Astrocyte (in vitro differentiated cells and primary cell): Measurements from ENCODE around the gene PLIN4. TPM values are rescaled to one million over a fixed set of nuclear protein-coding genes. Genes with fewer than 3 reads are reported as not detected.

Source experiments
- DNase-seq: peaks from one replicate; pipeline ENCODE4 v3.0.0-alpha.2; 2010; ENCODE audit warnings: low read depth
- FAIRE-seq: peaks from 2 replicates; lab custom pipeline; 2011; peaks lifted over from hg19 to GRCh38; lab: Jason Lieb, UNC
- H2AFZ ChIP-seq: 2 replicates; pipeline ENCODE4 v1.6.0; 2012; ENCODE audit warnings: low read depth, low read length, inconsistent platforms
- H3K27ac ChIP-seq: 2 replicates; pipeline ENCODE4 v1.5.1; 2011; ENCODE audit warnings: low read depth, low read length, inconsistent platforms
- H3K27me3 ChIP-seq: 2 replicates; pipeline ENCODE4 v1.6.0; 2011; ENCODE audit warnings: low read length, inconsistent platforms; ENCODE audit not compliant: insufficient read depth
- H3K36me3 ChIP-seq: 2 replicates; pipeline ENCODE4 v1.5.1; 2011; ENCODE audit warnings: low read length, inconsistent platforms; ENCODE audit not compliant: insufficient read depth
- H3K4me1 ChIP-seq: 2 replicates; pipeline ENCODE4 v1.5.1; 2011; ENCODE audit warnings: low read length, inconsistent platforms; ENCODE audit not compliant: insufficient read depth
- H3K4me2 ChIP-seq: 2 replicates; pipeline ENCODE4 v1.6.0; 2012; ENCODE audit warnings: low read length, inconsistent platforms
- H3K4me3 ChIP-seq: 2 replicates; pipeline ENCODE4 v1.5.1; 2011; ENCODE audit warnings: low read depth, mild to moderate bottlenecking, low read length, inconsistent platforms; ENCODE audit not compliant: insufficient read depth
- H3K79me2 ChIP-seq: 2 replicates; pipeline ENCODE4 v1.6.0; 2012; ENCODE audit warnings: mild to moderate bottlenecking, low read length, inconsistent platforms; ENCODE audit not compliant: insufficient read depth
- H3K9ac ChIP-seq: 2 replicates; pipeline ENCODE4 v1.6.0; 2012; ENCODE audit warnings: mild to moderate bottlenecking, low read length, inconsistent platforms
- H3K9me3 ChIP-seq: 2 replicates; pipeline ENCODE4 v1.5.1; 2012; ENCODE audit warnings: low read depth, mild to moderate bottlenecking, low read length, inconsistent platforms; ENCODE audit not compliant: insufficient read depth
- H4K20me1 ChIP-seq: 2 replicates; pipeline ENCODE4 v1.6.0; 2012; ENCODE audit warnings: low read length, inconsistent platforms; ENCODE audit not compliant: insufficient read depth
- H3K27ac Mint-ChIP-seq: one replicate; pipeline ENCODE4 v1.8.0; 2021; ENCODE audit warnings: mild to moderate bottlenecking, mixed read lengths; ENCODE audit not compliant: unreplicated experiment
- H3K27me3 Mint-ChIP-seq: one replicate; pipeline ENCODE4 v1.8.0; 2021; ENCODE audit warnings: low read depth, mixed read lengths; ENCODE audit not compliant: unreplicated experiment
- H3K36me3 Mint-ChIP-seq: one replicate; pipeline ENCODE4 v1.8.0; 2021; ENCODE audit warnings: low read depth, mixed read lengths; ENCODE audit not compliant: unreplicated experiment
- H3K4me1 Mint-ChIP-seq: one replicate; pipeline ENCODE4 v1.8.0; 2021; ENCODE audit warnings: low read depth, mixed read lengths; ENCODE audit not compliant: unreplicated experiment
- H3K4me3 Mint-ChIP-seq: one replicate; pipeline ENCODE4 v1.8.0; 2021; ENCODE audit warnings: mild to moderate bottlenecking, moderate library complexity, mixed read lengths; ENCODE audit not compliant: unreplicated experiment
- H3K9me3 Mint-ChIP-seq: one replicate; pipeline ENCODE4 v1.8.0; 2021; ENCODE audit warnings: mild to moderate bottlenecking, mixed read lengths; ENCODE audit not compliant: unreplicated experiment
- EZH2 ChIP-seq: IDR thresholded peaks from 2 replicates; pipeline ENCODE4 v1.6.1; 2012; ENCODE audit warnings: mild to moderate bottlenecking, low read length, inconsistent platforms; ENCODE audit not compliant: insufficient read depth
- total RNA-seq: library from RNA; stranded (reverse); gene quantifications from 2 replicates; pipeline ENCODE4 v1.2.1, GENCODE V29; 2021
- TF ChIP-seq, protein P1 (sequence below): IDR thresholded peaks from 2 replicates; pipeline ENCODE4 v1.5.1; 2011; ENCODE audit warnings: low read depth, mild to moderate bottlenecking, inconsistent platforms, low read length, moderate library complexity; ENCODE audit not compliant: insufficient read depth

PLIN4 gene
- total RNA-seq, 1 donor from 2014 or later = 0.05 TPM

DNA sequence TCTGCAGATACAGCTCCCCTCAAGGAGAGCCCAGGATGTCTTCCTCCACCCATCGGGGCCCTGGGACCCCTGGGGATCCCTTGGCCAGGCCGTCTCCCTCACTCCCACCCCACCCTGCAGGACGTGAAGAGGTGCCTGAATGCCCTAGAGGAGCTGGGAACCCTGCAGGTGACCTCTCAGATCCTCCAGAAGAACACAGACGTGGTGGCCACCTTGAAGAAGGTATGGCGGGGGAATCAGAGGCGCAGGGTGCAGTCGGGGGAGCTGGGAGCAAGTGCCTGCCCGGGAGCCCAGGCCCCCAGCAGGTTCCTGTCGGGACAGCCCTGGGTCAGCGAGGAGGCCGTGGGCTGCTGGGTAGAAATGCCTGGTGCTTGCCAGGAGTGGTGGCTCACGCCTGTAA lies 19.6 kb downstream of the PLIN4 start:
- H3K9me3 Mint-ChIP-seq = no peaks in the 10 kb centered on the region
- Histone ChIP-seq H3K79me2 (no peaks in the 10 kb centered on the region), H3K4me1 (peaks cover 6% of the 10 kb centered on the region), H4K20me1 (no peaks in the 10 kb centered on the region), H3K9ac (no peak overlapping the region), H3K4me2 (no peak overlapping the region), H3K27ac (no peak overlapping the region), H3K27me3 (no peaks in the 10 kb centered on the region), H3K4me3 (no peak overlapping the region), H3K9me3 (no peaks in the 10 kb centered on the region), H3K36me3 (peaks cover 4% of the 10 kb centered on the region), H2AFZ (no peak overlapping the region)
- H3K27me3 Mint-ChIP-seq = no peaks in the 10 kb centered on the region
- H3K27ac Mint-ChIP-seq = no peak overlapping the region
- TF ChIP-seq, protein P1, sequence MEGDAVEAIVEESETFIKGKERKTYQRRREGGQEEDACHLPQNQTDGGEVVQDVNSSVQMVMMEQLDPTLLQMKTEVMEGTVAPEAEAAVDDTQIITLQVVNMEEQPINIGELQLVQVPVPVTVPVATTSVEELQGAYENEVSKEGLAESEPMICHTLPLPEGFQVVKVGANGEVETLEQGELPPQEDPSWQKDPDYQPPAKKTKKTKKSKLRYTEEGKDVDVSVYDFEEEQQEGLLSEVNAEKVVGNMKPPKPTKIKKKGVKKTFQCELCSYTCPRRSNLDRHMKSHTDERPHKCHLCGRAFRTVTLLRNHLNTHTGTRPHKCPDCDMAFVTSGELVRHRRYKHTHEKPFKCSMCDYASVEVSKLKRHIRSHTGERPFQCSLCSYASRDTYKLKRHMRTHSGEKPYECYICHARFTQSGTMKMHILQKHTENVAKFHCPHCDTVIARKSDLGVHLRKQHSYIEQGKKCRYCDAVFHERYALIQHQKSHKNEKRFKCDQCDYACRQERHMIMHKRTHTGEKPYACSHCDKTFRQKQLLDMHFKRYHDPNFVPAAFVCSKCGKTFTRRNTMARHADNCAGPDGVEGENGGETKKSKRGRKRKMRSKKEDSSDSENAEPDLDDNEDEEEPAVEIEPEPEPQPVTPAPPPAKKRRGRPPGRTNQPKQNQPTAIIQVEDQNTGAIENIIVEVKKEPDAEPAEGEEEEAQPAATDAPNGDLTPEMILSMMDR = no peak
- no peak for TF ChIP-seq EZH2
- FAIRE-seq = no peak
- H3K4me3 Mint-ChIP-seq = no peak overlapping the region
- H3K4me1 Mint-ChIP-seq = no peaks in the 10 kb centered on the region
- DNase-seq = no peak
- H3K36me3 Mint-ChIP-seq = peaks cover 5% of the 10 kb centered on the region

DNA sequence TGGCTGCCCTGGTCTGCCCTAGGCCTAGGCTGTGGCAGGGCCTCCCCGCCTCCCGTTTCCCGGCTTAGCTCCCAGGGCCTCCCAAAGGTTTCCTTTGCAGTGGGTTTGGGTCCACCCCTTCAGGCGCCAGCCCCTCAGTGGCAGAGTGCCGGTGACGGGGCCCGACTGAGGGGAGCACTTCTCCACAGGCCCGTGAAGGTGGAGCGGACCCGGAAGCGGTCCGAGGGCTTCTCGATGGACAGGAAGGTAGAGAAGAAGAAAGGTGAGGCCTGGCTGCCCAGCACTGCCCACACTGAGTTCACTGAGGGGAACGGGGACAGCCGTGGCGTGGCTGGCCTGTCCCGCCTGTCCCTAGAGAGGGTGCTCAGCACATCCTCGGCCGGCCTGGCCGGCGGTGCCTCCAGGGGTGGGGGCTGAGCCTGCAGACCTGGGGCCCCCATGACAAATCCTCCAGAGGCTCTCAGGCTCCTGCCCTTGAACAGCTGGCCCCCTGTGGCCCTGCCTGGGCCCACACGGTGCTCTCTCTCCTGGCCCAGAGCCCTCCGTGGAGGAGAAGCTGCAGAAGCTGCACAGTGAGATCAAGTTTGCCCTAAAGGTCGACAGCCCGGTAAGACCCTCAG lies 20.4 kb downstream of the PLIN4 start:
- no peak overlapping the region for H3K9ac ChIP-seq
- Mint-ChIP-seq H3K36me3 (peaks cover 5% of the 10 kb centered on the region), H3K27me3 (no peaks in the 10 kb centered on the region), H3K9me3 (no peaks in the 10 kb centered on the region), H3K4me1 (no peaks in the 10 kb centered on the region), H3K27ac (no peak overlapping the region), H3K4me3 (no peak overlapping the region)
- no peaks in the 10 kb centered on the region for H3K79me2 ChIP-seq
- H3K36me3 ChIP-seq = peaks cover 4% of the 10 kb centered on the region
- H3K4me2 ChIP-seq = no peak overlapping the region
- H3K27ac ChIP-seq = no peak overlapping the region
- no peak for FAIRE-seq
- no peaks in the 10 kb centered on the region for H3K27me3 ChIP-seq
- H3K4me1 ChIP-seq = peaks cover 6% of the 10 kb centered on the region
- no peak overlapping the region for H2AFZ ChIP-seq
- TF ChIP-seq, protein P1 = no peak
- no peak for TF ChIP-seq EZH2
- peaks cover 4% of the 10 kb centered on the region for H4K20me1 ChIP-seq
- DNase-seq = no peak
- H3K4me3 ChIP-seq = no peak overlapping the region
- no peaks in the 10 kb centered on the region for H3K9me3 ChIP-seq

DNA sequence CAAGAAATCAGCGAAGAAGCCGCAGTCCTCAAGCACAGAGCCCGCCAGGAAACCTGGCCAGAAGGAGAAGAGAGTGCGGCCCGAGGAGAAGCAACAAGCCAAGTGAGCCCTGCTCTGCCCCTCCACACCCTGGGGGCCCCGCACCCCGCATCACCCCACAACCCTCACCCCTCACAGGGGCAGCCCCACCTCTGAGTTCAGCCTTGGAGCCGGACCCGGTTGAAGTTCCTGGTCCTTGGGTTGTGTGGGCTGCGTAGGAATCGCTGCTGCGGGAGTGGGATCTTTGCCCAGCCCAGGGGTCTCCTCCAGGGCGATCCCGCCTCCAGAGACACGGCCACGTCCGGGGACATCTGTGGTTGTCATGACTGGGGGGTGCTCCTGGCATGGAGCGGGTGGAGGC lies 22.0 kb downstream of the PLIN4 start:
- Histone ChIP-seq H2AFZ (no peak overlapping the region), H3K9me3 (no peaks in the 10 kb centered on the region), H3K4me2 (no peak overlapping the region), H3K9ac (no peak overlapping the region), H3K4me3 (no peak overlapping the region), H3K36me3 (peaks cover 11% of the 10 kb centered on the region), H3K79me2 (peaks cover 8% of the 10 kb centered on the region), H3K4me1 (no peaks in the 10 kb centered on the region), H3K27ac (no peak overlapping the region), H4K20me1 (peaks cover 16% of the 10 kb centered on the region), H3K27me3 (no peaks in the 10 kb centered on the region)
- Mint-ChIP-seq H3K27me3 (no peaks in the 10 kb centered on the region), H3K36me3 (peaks cover 3% of the 10 kb centered on the region), H3K9me3 (no peaks in the 10 kb centered on the region), H3K27ac (no peak overlapping the region), H3K4me1 (no peaks in the 10 kb centered on the region), H3K4me3 (no peak overlapping the region)
- TF ChIP-seq EZH2 = no peak
- TF ChIP-seq, protein P1 = no peak
- no peak for FAIRE-seq
- DNase-seq = no peak
